GM19238 (cell line): ENCODE measurements around the gene LSM2.
A peak's percentile ranks its signal among the peaks of the same experiment; 100 is the strongest.
"Not testable (repeated sequence)": the region's sequence is repeated elsewhere in the genome, so short reads cannot be mapped to it uniquely, and the experiment has no call there.

Experiments used
- DNase-seq: peaks from one replicate; pipeline ENCODE4 v3.0.0; 2011; ENCODE audit warnings: low spot score; ENCODE audit not compliant: insufficient read length

LSM2 gene

GRCh38 chr6:31827286-31828079 is 20.7 kb upstream of the LSM2 start, which contains the start of gene HSPA1B:
Gene HSPA1B, plus strand, starts transcription at chr6:31827738. Its CDS starts 213 bp downstream, at chr6:31827951.
- peak; percentile 85 for DNase-seq

- peak; percentile 49 for DNase-seq
Measured at GRCh38 chr6:31826793-31827285, 20.1 kb upstream of the LSM2 start.

- DNase-seq: no peak
Measured at GRCh38 chr6:31825553-31825952, 18.8 kb upstream of the LSM2 start.

- DNase-seq: not testable (repeated sequence)
Measured at GRCh38 chr6:31823592-31824196, 16.9 kb upstream of the LSM2 start.

- DNase-seq: peak; percentile 41
Measured at GRCh38 chr6:31822036-31822821, 15.5 kb upstream of the LSM2 start.

- DNase-seq: peak; percentile 45
Measured at GRCh38 chr6:31821301-31822035, 14.7 kb upstream of the LSM2 start.

- not testable (repeated sequence) for DNase-seq
Measured at GRCh38 chr6:31820399-31820798, 13.6 kb upstream of the LSM2 start.

GRCh38 chr6:31819871-31820299 is 13.1 kb upstream of the LSM2 start:
- DNase-seq: no peak

- DNase-seq: not testable (repeated sequence)
Measured at GRCh38 chr6:31817929-31818511, 11.3 kb upstream of the LSM2 start.

- not testable (repeated sequence) for DNase-seq
Measured at GRCh38 chr6:31817133-31817928, 10.6 kb upstream of the LSM2 start.

GRCh38 chr6:31815025-31815838 is 8.5 kb upstream of the LSM2 start, which contains the start of the genes HSPA1A and HSPA1L:
Gene HSPA1A, plus strand, starts transcription at chr6:31815543. Its CDS starts 214 bp downstream, at chr6:31815757.
Gene HSPA1L, minus strand, starts transcription at chr6:31815283. Its CDS starts 3,311 bp downstream, at chr6:31811972.
- peak; percentile 49 for DNase-seq

- peak; percentile 65 for DNase-seq
Measured at GRCh38 chr6:31814677-31815024, 7.9 kb upstream of the LSM2 start.

- DNase-seq: no peak
Measured at GRCh38 chr6:31813465-31813849, 6.7 kb upstream of the LSM2 start.

GRCh38 chr6:31811645-31812044 is 4.9 kb upstream of the LSM2 start:
- no peak for DNase-seq

- DNase-seq: not testable (repeated sequence)
Measured at GRCh38 chr6:31808599-31808998, 1.8 kb upstream of the LSM2 start.

- no peak for DNase-seq
Measured at GRCh38 chr6:31805939-31806469, 762 bp downstream of the LSM2 start.

- DNase-seq: not testable (repeated sequence)
Measured at GRCh38 chr6:31801031-31801927, 5.5 kb downstream of the LSM2 start.

GRCh38 chr6:31799781-31800180 is 7.0 kb downstream of the LSM2 start:
- DNase-seq: no peak
